HG02610 (cell line): Measurements from ENCODE around the gene PDZD2.

Source experiments
- ATAC-seq: cut with Tn5 transposase; IDR thresholded peaks from one replicate; pipeline ENCODE4 v1.9.1; 2021; ENCODE audit warnings: mild to moderate bottlenecking, moderate library complexity; ENCODE audit not compliant: unreplicated experiment

PDZD2 gene

GRCh38 chr5:32155211-32155610 lies 516.3 kb downstream of the PDZD2 start:
- ATAC-seq, result no peak

GRCh38 chr5:32156635-32157034 lies 517.7 kb downstream of the PDZD2 start:
- no peak for ATAC-seq

- no peak for ATAC-seq
Measured at GRCh38 chr5:32157078-32157477, 518.1 kb downstream of the PDZD2 start.

- ATAC-seq, result no peak
Measured at GRCh38 chr5:32158679-32158975, 519.7 kb downstream of the PDZD2 start.

DNA sequence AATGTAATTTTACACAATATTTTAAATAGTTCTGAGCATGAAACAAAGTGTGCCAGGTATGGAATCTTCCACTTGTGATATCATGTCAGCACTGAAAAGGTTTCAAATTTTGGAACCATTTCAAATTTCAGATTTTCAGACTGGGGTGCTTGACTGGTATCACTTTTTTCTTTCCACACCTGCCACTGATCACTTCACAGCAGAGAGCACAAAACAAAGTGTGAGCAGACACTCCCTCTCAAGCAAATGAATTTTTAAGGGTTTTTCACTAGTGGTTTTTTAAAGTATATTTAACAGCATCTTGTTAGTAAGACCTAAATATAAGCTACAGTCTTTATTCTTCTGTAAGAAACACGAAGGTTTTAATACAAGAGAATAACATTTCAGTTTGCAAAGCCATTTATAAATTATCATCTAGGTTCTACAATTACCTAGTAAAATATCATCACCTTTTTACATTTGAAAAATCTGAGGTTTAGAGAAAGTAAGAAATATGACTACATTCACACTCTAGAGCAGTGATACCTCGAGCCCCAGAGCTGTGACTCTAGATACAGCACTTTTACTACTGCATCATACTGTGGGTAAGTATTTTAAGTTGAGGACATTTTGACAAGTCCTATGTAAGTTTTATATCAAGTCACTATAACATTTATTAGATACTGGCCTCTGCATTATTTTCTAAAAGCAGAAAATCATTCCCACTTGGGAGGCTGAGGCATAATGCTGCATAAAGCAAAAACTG lies 520.6 kb downstream of the PDZD2 start:
- ATAC-seq, result no peak

DNA sequence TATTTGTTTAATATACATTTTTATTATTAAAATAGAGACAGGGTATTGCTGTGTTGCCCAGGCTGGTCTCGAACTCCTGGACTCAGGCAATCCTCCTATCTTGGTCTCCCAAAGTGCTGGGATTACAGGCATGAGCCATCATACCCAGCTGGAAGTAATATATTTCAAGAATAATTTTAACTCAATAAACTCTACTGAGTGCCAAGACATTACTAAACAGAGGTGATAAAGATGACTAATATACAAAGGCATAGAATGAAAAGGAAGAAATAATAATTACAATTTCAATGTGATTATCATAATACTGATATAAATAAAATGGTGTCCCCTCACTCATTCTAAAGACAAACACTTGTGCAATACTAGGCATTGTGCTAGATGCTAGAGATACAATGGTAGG lies 521.3 kb downstream of the PDZD2 start:
- no peak for ATAC-seq
